HG03060 (cell line): ENCODE measurements around the gene RELA.
"Not testable (repeated sequence)": the region's sequence is repeated elsewhere in the genome, so short reads cannot be mapped to it uniquely, and the experiment has no call there.

Experiments
- ATAC-seq: cut with Tn5 transposase; IDR thresholded peaks from one replicate; pipeline ENCODE4 v1.9.1; 2021; ENCODE audit warnings: low read depth, moderate number of reproducible peaks; ENCODE audit not compliant: unreplicated experiment

The RELA gene

GRCh38 chr11:65662799-65663638, at the start of gene RELA:
TSS of gene RELA (minus strand) at chr11:65662916. CDS start at chr11:65662832, 84 bp downstream.
- ATAC-seq, result peak; percentile 65

- ATAC-seq, result peak; percentile 77
These were observed 49.3 kb upstream of the RELA start, which contains the start of gene KAT5 for GRCh38 chr11:65711785-65712632. TSS of gene KAT5 (plus strand) at chr11:65712252. CDS start at chr11:65712268, 16 bp downstream.

GRCh38 chr11:65710421-65710820, 47.7 kb upstream of the RELA start:
- no peak for ATAC-seq

- ATAC-seq, result no peak
These were observed 46.9 kb upstream of the RELA start for GRCh38 chr11:65709661-65710060.

GRCh38 chr11:65708451-65708850, 45.7 kb upstream of the RELA start:
- ATAC-seq, result no peak

GRCh38 chr11:65707002-65707401, 44.3 kb upstream of the RELA start:
- not testable (repeated sequence) for ATAC-seq

- ATAC-seq, result not testable (repeated sequence)
These were observed 43.6 kb upstream of the RELA start for GRCh38 chr11:65706303-65706763.

GRCh38 chr11:65703846-65704245, 41.1 kb upstream of the RELA start:
- no peak for ATAC-seq

- no peak for ATAC-seq
These were observed 39.0 kb upstream of the RELA start for GRCh38 chr11:65701686-65702085.

GRCh38 chr11:65700399-65700798, 37.7 kb upstream of the RELA start:
- ATAC-seq, result no peak

GRCh38 chr11:65699306-65699705, 36.6 kb upstream of the RELA start:
- no peak for ATAC-seq

- ATAC-seq, result no peak
These were observed 35.5 kb upstream of the RELA start for GRCh38 chr11:65698205-65698604.

- ATAC-seq, result no peak
These were observed 34.3 kb upstream of the RELA start for GRCh38 chr11:65696802-65697552.

GRCh38 chr11:65695459-65696241, 32.9 kb upstream of the RELA start:
- ATAC-seq, result no peak

- ATAC-seq, result no peak
These were observed 29.7 kb upstream of the RELA start for GRCh38 chr11:65692367-65692766.

- ATAC-seq, result not testable (repeated sequence)
These were observed 29.1 kb upstream of the RELA start for GRCh38 chr11:65691847-65692246.

- no peak for ATAC-seq
These were observed 23.3 kb upstream of the RELA start for GRCh38 chr11:65685981-65686380.

GRCh38 chr11:65683480-65683879, 20.8 kb upstream of the RELA start:
- ATAC-seq, result not testable (repeated sequence)

GRCh38 chr11:65680192-65680743, 17.6 kb upstream of the RELA start:
- no peak for ATAC-seq
